DMS153 (cell line): ENCODE measurements around the gene MPRIP.
"Not testable (repeated sequence)": the region's sequence is repeated elsewhere in the genome, so short reads cannot be mapped to it uniquely, and the experiment has no call there.

Experiments used
- DNase-seq: peaks from one replicate; lab custom pipeline; 2025; lab: John Stamatoyannopoulos, UW

The MPRIP gene

GRCh38 chr17:17011043-17011907 lies 31.0 kb upstream of the MPRIP start:
- DNase-seq = not testable (repeated sequence)

- not testable (repeated sequence) for DNase-seq
These were observed 28.2 kb upstream of the MPRIP start for GRCh38 chr17:17013828-17014747.

GRCh38 chr17:17014748-17015124 lies 27.5 kb upstream of the MPRIP start:
- not testable (repeated sequence) for DNase-seq

- DNase-seq = no peak
These were observed 27.0 kb upstream of the MPRIP start for GRCh38 chr17:17015230-17015629.

- not testable (repeated sequence) for DNase-seq
These were observed 25.8 kb upstream of the MPRIP start for GRCh38 chr17:17016199-17017197.

- no peak for DNase-seq
These were observed 24.8 kb upstream of the MPRIP start for GRCh38 chr17:17017343-17018014.

GRCh38 chr17:17018021-17018441 lies 24.2 kb upstream of the MPRIP start:
- no peak for DNase-seq

GRCh38 chr17:17018612-17019429 lies 23.4 kb upstream of the MPRIP start:
- DNase-seq = no peak

- no peak for DNase-seq
These were observed 22.9 kb upstream of the MPRIP start for GRCh38 chr17:17019430-17019762.

- DNase-seq = no peak
These were observed 22.3 kb upstream of the MPRIP start for GRCh38 chr17:17019891-17020456.

GRCh38 chr17:17020821-17021193 lies 21.4 kb upstream of the MPRIP start:
- no peak for DNase-seq

- DNase-seq = no peak
These were observed 20.9 kb upstream of the MPRIP start for GRCh38 chr17:17021194-17021863.

- DNase-seq = no peak
These were observed 20.2 kb upstream of the MPRIP start for GRCh38 chr17:17022011-17022410.

- DNase-seq = no peak
These were observed 19.8 kb upstream of the MPRIP start for GRCh38 chr17:17022456-17022855.

- no peak for DNase-seq
These were observed 17.4 kb upstream of the MPRIP start for GRCh38 chr17:17024778-17025300.

GRCh38 chr17:17025621-17026020 lies 16.6 kb upstream of the MPRIP start:
- DNase-seq = no peak

GRCh38 chr17:17026163-17026562 lies 16.1 kb upstream of the MPRIP start:
- no peak for DNase-seq

- DNase-seq = no peak
These were observed 14.7 kb upstream of the MPRIP start for GRCh38 chr17:17027442-17028058.
